GDM1 (cell line): ENCODE data around the gene THRB.

Experiments used
- DNase-seq: peaks from one replicate; lab custom pipeline; 2025; lab: John Stamatoyannopoulos, UW

Gene THRB

DNA sequence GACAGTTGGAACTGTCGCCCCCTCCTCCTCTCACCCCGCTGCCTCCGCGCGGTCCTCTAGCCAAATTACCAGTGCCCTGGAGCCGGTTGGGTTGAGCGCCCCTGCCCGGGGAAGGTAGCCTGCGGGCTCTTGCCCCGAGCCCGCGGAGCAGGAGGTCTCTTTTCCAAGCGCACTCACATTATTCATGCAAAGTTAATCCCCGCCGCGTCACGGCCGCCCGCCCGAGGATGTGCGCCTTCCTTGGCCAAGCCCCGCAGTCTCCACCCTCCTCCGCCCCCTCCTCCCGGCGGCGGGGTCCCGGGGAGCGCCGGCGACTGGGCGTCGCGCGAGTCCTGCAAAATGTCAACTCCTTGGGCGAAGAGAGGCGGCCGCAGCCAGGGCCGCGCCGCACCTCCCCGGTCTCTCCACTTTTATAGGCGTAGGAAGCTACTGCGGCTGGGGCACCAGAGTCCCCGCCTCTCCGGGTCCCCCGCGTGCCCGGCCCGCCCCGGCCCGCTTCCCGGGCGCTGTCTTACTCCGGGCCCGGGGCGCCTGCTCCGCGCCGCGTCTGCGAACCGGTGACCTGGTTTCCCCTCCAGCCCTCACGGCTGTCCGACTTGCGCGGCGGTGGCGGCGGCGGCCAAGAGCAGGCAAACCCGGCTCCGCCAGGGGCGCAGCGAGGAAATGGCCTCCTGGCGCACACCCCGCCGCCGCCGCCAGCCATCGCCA is at the start of gene THRB:
Gene THRB, minus strand, starts transcription at position 233 of the 708 bp plus-strand sequence.
- DNase-seq, result no peak

DNA sequence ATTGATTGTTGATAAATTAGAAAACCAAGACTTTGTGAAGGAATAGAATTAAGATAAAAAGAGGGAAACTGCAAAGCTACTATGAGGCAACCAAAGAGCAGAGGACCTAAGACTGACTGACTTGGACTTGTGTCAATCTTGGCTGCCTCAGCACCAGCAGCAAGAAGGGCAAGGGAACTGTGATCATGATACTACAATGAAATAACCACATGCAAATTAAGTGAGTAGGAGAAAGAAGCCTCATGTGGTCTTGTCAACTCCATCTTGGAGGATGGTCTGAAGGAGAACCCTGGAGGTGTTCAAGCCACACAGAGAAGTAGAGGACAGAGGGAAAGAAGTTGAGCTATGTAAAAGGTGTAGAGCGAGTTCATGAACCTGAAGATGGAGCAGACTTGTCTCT is 47.3 kb upstream of the THRB start:
- DNase-seq, result no peak

DNA sequence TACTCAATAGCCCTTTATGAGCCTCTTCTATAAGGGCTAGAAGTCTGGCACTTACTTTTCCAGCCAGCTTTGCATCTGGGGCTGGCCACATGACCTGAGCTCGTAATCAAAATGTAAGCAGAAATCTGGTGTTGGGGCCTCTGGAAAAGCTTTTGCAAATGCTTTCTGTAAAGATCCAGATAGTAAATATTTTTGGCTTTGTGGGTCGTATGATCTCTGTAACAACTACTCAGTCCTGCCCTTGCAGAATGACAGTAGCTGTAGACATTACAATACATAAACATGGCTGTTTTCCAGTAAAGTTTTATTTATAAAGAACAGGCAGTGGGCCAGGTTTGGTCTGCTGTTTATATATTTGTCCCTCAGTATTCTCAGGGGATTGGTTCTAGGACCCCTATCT is 46.2 kb upstream of the THRB start:
- no peak for DNase-seq

DNA sequence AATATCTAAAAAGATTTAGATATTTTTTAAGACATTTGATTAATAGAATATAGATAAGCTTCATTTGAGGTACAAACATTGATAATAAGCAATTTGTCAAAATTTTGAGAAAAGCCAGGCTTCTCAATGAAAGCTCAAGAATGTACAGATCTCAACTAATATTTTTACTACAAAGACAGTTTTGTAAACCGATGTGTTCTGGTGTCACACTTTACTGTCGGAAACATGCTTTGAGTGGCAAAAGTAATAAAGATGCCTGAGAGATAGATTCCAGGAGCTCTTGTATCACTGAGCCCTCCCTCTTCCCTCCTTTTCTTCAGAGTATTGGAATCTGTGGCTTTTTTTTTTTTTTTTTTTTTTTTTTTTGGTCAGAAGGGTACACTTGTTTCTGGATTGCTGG is 45.0 kb upstream of the THRB start:
- DNase-seq, result no peak

DNA sequence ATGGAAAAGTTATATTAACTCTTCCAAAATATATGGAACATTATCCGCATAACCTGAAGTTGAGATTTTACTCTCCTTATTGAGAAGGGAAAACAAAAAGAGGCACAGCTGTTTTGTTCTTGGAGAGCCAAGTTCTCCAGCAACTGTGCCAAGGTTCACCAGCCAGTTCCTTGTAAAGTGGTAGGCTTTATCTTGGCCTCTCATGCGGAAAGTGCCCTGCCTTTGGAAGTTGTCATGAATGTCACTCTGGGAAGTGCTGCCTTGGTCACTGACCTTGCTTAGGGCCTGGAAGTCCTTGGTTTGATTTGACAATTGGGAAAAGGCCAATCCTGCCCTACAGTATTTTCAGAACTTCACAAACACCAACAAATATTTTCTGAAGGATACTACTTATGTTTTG is 44.2 kb upstream of the THRB start:
- DNase-seq, result no peak

DNA sequence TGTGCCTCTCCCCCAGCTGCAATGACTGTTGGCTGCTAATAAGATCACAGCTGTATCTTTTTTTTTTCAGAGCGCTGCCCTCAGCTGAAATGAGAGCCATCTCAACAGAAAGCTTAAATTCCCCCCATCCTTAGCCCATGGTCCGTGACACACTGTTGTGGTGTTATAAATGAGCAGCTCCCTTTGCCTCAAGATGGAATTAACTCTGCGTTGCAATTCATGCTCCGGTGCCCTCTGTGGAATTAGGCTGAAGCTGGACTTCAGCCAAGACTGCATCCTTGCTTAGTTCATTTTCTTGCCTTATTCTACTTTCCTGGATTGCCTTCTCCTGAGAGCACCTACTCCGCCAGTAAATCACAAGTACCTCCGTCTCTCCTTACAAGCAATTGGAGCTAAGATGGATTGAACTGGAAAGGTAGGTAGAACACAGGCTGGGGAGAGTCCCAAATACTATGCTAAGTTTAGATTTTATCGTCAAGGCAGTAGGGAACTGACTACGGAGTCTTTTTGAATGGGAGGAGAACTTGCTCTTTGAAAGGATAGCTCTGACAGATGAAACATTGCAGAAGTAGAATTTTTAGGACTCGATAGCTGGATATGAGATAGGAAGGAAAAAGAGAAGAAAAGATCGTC is 39.0 kb upstream of the THRB start:
- no peak for DNase-seq

DNA sequence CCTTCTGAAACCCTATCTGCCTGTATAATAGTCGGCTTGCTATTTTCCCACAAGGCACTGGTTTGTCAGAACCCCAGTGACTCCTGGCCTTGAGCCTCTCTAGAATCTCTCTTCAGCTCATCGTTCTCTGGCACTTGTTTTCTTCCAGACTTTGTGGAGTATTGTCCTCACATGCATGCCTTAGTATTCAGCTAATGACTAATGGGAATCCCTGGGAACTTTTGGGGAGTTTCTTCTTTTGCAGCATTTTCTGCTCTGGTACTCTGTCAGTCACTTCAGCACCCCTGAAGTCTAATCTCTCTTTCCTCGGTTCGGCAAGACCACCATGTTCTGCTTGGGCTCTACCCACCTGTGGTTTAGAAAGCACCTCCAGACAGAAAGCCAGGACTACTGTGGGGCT is 35.8 kb upstream of the THRB start:
- no peak for DNase-seq

DNA sequence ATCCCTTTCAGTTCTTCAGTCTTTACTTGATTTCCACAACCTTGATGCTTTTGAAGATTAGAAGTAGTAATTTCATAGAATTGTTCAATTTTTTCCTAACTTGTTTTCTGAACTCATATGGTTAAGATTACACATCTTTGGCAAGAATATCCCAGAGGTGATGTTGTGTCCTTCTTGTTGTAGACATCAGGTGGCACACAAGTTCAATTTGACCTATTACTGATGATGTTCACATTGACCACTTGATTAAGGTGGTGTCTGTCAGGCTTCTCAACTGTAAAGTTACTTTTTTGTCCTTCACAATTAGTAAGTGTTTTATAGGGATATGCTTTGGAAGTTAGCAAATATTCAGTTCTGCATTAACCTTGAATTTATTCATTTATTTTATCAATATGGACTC is 34.6 kb upstream of the THRB start:
- no peak for DNase-seq

DNA sequence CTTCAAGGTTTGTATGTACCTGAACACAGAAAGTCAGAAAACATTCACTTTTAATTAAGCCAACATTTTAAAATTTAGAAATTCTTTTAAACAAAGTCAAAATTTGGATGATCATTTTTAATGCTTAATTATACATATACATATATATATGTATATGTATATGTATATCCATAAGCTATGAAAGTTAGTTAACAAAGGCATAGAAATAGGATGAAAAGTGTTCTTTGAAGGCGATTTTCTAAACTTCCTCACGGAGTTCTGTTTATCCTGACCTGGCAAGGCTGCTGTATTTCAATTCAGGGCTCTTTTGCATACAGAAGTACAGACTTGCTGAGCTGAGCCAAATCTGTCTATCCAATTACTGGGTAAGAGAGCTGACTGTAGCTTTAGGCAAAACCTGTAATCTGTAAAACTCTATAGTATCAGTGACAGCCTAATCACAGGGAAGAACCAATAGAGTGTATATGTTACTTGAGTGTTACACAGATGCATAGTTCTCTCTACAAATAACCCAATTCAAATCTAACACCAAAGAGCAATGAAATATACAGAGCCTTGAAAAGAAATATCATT is 32.1 kb upstream of the THRB start:
- DNase-seq, result no peak

DNA sequence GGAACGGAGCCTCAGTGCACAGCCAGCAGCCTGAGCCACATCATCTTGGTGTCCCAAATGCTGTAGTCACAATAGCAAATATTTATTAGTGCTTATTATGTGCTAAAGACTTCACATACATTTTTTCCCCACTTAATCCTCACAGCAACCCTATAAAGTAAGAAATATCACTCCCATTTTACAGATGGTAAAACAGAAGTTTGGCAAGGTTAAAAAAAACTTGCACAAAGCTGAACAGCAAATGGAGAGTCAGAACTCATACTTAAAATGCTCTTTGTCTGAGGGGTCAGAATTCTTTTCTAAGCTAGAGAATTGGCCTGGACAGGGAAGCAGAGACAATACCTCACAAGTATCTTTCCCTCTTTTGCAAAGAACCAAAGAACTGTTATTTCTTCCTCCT is 30.9 kb upstream of the THRB start:
- no peak for DNase-seq

DNA sequence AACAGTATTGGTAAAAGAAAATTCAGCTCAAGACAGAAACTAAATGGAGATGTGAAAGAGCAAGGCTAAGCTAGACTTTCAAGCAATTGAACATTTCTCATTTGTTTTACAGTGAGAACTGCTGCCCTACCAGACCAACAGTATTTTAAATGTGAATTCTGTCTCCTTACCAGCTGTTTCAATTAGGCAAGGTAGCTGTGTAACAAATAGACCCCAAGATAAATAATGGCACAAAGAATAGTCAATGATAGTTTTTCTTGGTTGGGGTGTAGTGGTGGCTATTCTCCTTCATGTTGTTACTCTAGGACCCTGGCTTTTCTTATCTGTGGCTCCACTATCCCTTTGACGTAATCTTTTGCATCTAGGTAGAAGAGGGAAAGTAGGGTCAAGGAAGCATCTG is 30.4 kb upstream of the THRB start:
- DNase-seq, result no peak

DNA sequence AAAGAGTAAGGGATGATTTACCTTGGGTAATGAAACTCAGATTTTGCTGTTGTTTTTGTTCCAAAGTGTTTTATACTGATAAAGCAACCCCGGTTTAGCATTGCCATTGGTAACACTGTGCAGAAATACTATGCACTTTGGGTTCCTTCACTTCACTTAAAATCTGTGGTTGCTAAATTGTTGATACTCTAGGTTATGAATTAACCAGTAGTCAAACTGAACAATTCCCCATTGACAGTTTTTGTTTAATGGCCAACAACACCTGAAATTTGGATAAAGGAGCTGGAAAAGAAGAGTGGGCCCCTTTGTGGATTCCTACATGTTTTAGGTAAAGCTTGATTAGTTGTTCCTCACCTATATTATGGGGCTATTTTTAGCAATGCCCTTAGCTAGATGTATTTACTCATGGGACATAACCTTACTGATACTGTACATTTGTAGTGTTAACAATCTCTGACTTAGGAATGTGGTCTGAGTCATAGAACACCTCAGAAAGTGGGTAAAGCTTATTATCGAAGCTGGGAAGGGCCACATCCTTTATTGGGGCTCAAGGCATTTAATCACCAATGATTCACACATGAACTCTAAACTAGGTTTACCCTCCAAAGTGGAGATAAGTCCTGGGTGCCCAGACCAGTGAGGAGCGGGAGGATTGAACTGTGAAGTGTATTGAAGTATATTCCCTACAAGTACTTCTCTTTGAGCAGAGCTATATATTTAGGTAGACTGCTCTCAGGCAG is 29.5 kb upstream of the THRB start:
- no peak for DNase-seq

DNA sequence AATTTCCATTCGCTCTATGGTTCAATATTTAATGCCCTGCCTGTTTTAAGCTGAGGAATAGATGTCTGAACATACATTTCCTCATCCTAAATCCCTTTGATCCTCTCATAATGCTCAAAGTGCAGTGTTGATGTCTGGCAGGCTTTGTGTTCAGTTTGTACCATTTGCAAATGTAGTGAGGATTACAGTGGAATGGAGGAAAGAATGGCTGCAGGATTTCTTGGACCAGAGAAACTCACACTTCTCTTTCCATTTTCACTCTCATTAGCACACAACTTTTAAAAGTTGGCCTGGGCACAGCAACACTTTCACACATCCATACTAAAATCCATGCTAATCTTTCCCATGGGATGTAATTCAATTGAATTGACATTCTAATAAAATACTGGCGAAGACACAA is 28.6 kb upstream of the THRB start:
- no peak for DNase-seq

DNA sequence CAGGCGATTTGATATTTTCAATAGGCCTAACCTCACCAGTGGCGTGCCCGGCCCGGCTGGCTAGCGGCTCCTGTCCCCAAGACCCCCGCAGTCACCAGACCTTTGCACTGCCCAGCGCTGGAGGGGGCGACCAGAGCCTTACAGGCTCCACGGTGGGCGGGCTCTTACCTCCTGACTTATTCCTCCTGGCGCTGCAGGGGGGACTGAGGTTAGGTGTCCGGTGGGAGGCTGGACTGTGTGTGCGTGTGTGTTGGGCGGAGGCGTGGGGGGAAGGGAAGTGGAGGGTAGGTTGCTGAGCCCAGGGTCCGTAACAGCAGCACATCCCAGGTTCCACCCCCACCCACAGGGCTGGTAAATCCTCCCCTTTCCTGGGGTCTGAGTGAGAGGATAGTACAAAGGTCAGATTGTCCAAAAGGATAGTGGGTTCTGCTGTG is 27.5 kb upstream of the THRB start:
- DNase-seq, result no peak

DNA sequence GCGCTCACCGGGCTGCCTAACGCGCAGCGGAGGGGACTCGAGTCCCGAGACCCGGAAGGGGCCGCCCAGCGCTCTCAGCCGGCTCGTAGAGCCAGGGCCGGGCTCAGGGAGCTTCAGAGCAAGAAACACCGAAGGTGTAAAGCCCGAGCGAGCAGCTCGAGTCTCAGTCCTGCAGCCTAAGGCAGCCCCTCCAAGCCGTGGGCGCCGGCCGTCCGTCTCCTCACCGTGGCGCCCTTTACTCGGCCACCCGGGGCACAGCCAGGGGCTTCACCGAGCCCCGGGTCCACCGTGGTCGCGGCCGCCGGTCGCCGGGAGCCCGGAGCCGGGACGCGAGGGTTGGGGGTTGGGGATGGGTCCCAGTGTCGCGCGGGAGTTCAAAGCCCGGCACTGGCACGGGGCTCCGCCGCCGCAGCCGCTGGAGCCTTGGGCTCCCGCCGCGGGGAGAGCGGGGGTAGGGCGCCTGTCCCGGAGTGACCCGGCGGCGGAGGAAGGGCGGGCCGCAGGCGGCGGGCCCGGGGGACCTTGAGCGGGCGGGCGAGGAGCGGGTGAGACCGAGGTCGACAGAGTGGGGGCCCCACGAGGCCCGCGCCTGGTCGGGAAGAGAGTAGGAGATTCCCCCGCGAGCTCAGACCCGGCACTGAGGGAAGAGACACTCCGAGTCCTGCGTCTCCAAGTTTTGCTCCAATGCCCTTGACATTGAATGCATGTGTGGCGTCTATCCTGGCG is 26.9 kb upstream of the THRB start:
- no peak for DNase-seq

DNA sequence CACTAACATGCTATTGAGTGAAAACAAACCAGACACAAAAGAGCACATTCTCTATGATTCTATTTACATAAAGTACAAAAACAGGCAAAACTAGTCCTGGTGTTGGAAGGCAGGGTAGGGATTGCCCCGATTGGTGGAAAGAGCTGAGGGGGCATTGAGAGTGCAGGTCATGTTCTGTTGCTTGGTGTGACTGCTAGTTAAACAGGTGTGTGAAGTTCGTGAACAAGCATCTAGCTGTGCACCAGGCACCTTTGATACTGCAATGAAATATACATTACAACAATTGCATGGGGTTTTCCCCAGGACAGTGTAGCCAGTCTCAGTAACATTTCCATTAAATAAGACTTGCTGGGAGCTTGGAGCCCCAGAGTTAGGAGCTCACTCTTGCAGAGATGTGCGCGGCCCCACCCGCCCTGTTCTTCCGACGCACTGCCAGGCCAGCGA is 26.3 kb upstream of the THRB start:
- DNase-seq, result no peak

DNA sequence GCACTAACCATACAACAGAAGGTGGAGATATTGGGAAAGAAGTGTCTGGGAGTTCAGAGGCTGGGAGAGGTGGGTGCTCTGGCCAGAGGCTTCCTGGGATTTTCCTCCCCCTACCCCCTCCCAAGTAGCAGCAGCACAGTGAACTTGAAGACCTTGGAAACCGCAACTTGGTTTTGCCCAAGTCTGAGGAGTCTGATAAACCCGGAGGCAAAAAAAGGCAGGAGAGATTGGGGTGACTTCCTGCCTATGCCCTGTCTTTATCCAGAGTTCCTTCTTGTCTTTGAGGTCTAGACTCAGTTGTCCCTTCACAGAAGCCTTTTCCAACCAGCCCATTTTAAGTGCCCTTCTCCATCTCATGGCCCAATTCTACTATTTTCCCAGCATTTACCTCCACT is 25.4 kb upstream of the THRB start:
- no peak for DNase-seq

DNA sequence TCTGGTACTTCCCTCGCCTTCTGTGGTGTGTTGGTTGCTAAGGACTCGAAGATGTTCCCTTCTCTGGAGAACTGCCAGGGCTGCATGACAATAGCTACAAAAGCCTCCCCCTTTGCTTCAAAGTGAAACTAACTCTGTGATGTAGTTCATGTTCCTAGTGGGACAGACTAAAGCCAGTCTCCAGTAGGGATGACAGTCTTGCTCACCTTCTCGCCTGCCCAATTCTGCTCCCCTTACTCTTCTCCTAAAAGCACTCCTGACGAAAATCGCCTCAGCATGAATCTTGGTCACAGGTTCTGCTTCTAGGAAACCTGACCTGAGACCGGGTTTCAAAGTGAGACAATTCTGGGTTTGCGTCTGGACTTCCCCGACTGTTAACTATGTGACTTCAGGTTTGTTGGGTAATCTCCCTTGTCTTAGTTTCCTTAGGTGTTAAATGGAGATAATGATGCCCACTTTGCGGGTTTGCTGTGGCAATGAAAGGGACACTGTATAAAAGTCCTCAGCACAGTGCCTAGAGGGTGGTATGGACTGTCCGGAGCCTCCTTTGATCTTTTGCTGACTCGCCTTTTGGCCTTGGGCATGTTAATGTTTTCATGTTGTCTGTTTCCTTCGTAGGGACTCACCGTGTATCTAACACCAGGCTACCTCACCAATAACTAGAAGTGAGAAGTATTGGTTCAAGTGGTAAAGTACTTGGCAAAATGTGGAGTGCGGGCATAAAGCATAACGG is 24.9 kb upstream of the THRB start:
- no peak for DNase-seq

DNA sequence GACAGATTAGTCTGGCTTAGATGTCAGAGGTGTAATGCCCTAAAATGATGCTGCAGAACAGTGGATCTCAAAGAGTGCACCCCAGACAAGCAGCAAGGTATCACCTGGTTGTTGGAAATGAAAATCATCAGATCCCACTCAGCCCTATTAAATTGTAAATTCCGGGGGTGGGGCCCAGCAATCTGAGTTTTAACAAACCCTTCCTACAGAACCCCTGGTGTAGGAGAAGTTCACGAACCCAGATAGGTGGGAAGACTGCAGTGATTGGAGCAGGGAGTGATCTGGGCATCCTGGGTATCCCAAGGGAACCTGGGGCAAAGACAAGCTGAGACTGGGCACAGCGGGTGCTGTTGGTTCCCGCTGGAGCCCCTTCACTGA is 24.3 kb upstream of the THRB start:
- no peak for DNase-seq

DNA sequence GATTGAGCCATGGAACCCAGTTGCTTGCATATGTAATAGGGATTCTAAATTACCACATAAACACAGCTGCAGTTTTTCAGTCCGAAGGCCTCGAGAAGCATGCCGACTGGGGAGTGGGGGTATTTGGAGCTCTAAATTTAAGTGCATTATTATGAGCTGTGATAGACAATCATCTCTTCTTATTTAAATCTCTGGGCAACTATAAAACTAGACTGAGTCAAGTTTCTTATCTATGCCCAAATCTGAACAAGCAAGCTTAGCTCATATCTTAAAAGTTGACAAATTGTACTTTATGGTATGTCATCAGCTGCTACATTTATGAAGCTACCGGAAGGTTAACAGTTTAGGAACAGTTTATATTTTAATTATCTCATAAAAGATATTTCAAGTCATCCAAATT is 19.5 kb upstream of the THRB start:
- DNase-seq, result no peak

DNA sequence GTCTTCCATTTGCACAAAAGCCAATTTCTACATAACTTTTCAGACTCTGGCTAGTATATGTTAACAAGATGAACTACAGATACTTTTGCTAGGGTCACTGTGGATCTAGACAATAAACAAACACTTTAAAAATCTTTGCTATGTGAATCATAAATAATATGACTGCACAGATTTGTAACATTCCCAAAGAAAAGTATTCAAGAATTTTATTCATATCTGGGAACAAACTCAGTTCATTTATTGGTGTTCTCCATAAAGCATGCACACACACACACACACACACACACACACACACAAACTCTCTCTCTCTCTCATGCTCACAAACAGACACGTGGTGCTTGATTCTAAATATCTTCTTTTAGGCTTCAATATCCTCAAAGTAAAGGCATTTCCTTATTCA is 18.8 kb upstream of the THRB start:
- no peak for DNase-seq
